SK-N-SH (cell line): Measurements from ENCODE around the gene MAPK9. TPM values are rescaled to one million over a fixed set of nuclear protein-coding genes. Genes with fewer than 3 reads are reported as not detected.

Experiments
- CTCF ChIA-PET: fragments of 300-600, 350-600 bp; formaldehyde crosslinking; extraction: SDS; loops from one replicate; lab custom pipeline; 2021; lab: Yijun Ruan, JAX
- POLR2A ChIA-PET: fragments of 350-600 bp; sonication (Branson Sonifier 250); formaldehyde crosslinking; extraction: SDS; loops from one replicate; lab custom pipeline; 2020; ENCODE audit warnings: antibody characterized with exemption, inconsistent platforms; lab: Yijun Ruan, JAX
- DNase-seq: peaks from one replicate; pipeline ENCODE4 v3.0.0; 2012
- H2AFZ ChIP-seq: fragments of 200-600 bp; sonication (generic); 2 replicates; pipeline ENCODE4 v1.8.1; 2016; ENCODE audit warnings: antibody characterized with exemption, mild to moderate bottlenecking, low read depth
- H3F3A ChIP-seq: fragments of 200-600 bp; sonication (generic); replicated peaks from 2 replicates; pipeline ENCODE3; 2016; ENCODE audit warnings: antibody characterized with exemption, mild to moderate bottlenecking; ENCODE audit not compliant: insufficient read depth
- H3K27ac ChIP-seq, 2 experiments: fragments of 200-500 bp in 1 of 2; fragments of 200-600 bp in 1 of 2; sonication (Bioruptor generic) in 1 of 2; sonication (generic), shearing (Covaris generic) in 1 of 2; 2 replicates each; pipeline versions ENCODE4 v1.5.1 to v1.6.1; 2014 to 2016; ENCODE audit warnings: low read depth in 2 of 2, inconsistent platforms in 1 of 2, low read length in 1 of 2, mild to moderate bottlenecking in 1 of 2, mixed read lengths in 1 of 2
- H3K27me3 ChIP-seq: fragments of 200-600 bp; sonication (generic), shearing (Covaris generic); 2 replicates; pipeline ENCODE4 v1.6.1; 2016; ENCODE audit warnings: mixed run types; ENCODE audit not compliant: insufficient read depth
- H3K36me3 ChIP-seq, 2 experiments: fragments of 200-500 bp in 1 of 2; fragments of 200-600 bp in 1 of 2; sonication (Bioruptor generic) in 1 of 2; sonication (generic) in 1 of 2; replicated peaks in 1 of 2; 2 replicates each; pipeline versions ENCODE3 to v1.5.1; 2014 to 2016; ENCODE audit warnings: low read length in 1 of 2, mild to moderate bottlenecking in 1 of 2; ENCODE audit not compliant: insufficient read depth in 2 of 2, control insufficient read depth in 1 of 2
- H3K4me1 ChIP-seq, 2 experiments: fragments of 200-500 bp in 1 of 2; fragments of 200-600 bp in 1 of 2; sonication (Bioruptor generic) in 1 of 2; sonication (generic), shearing (Covaris generic) in 1 of 2; 2 replicates each; pipeline versions ENCODE4 v1.5.1 to v1.6.1; 2014 to 2016; ENCODE audit warnings: low read depth in 1 of 2, low read length in 1 of 2, mixed run types in 1 of 2; ENCODE audit not compliant: insufficient read depth in 2 of 2, control insufficient read depth in 1 of 2
- H3K4me2 ChIP-seq: fragments of 200-600 bp; sonication (generic), shearing (Covaris generic); 2 replicates; pipeline ENCODE4 v1.6.1; 2017; ENCODE audit warnings: mixed run types
- H3K4me3 ChIP-seq, 2 experiments: fragments of 200-500 bp in 1 of 2; fragments of 200-600 bp in 1 of 2; sonication (Bioruptor generic) in 1 of 2; sonication (generic), shearing (Covaris generic) in 1 of 2; 2 replicates each; pipeline versions ENCODE4 v1.5.1 to v1.8.1; 2014 to 2016; ENCODE audit warnings: low read depth in 2 of 2, inconsistent platforms in 1 of 2, low read length in 1 of 2, mild to moderate bottlenecking in 1 of 2, mixed read lengths in 1 of 2, moderate library complexity in 1 of 2
- H3K79me2 ChIP-seq: fragments of 200-600 bp; sonication (generic); 2 replicates; pipeline ENCODE4 v1.8.1; 2017; ENCODE audit warnings: mild to moderate bottlenecking; ENCODE audit not compliant: insufficient read depth
- H3K9ac ChIP-seq: fragments of 200-600 bp; sonication (generic); 2 replicates; pipeline ENCODE4 v1.6.1; 2017; ENCODE audit warnings: mixed run types
- H3K9me2 ChIP-seq: fragments of 200-600 bp; sonication (generic); 2 replicates; pipeline ENCODE4 v1.6.1; 2017; ENCODE audit warnings: mixed run types
- H3K9me3 ChIP-seq: fragments of 200-600 bp; sonication (generic); 2 replicates; pipeline ENCODE4 v1.6.1; 2017; ENCODE audit warnings: mixed run types, mild to moderate bottlenecking, moderate library complexity
- H4K20me1 ChIP-seq: fragments of 200-600 bp; sonication (generic); 2 replicates; pipeline ENCODE4 v1.6.1; 2017; ENCODE audit warnings: mild to moderate bottlenecking, mixed run types; ENCODE audit not compliant: insufficient read depth
- FOXJ3 ChIP-seq: sonication (generic); formaldehyde crosslinking; IDR thresholded peaks from 2 replicates; pipeline ENCODE4 v1.5.1; 2020; ENCODE audit warnings: mild to moderate bottlenecking, missing genetic modification reagents
- FOXM1 ChIP-seq: IDR thresholded peaks from 2 replicates; pipeline ENCODE4 v1.4.0; 2012; ENCODE audit warnings: low read depth, mild to moderate bottlenecking
- MAX ChIP-seq: IDR thresholded peaks from 2 replicates; pipeline ENCODE4 v1.4.0; 2012; ENCODE audit warnings: low read depth
- NRF1 ChIP-seq: IDR thresholded peaks from 2 replicates; pipeline ENCODE4 v1.6.1; 2012; ENCODE audit warnings: low read depth, mild to moderate bottlenecking, low read length
- POLR2AphosphoS5 ChIP-seq: IDR thresholded peaks from 2 replicates; pipeline ENCODE4 v1.6.1; 2012; ENCODE audit warnings: low read depth, low read length
- RCOR1 ChIP-seq: fragments of 150-350 bp; IDR thresholded peaks from 2 replicates; pipeline ENCODE4 v1.6.1; 2017; ENCODE audit warnings: antibody characterized with exemption, low read length
- USF2 ChIP-seq: fragments of 150-350 bp; IDR thresholded peaks from 2 replicates; pipeline ENCODE4 v1.6.1; 2017; ENCODE audit warnings: antibody characterized with exemption, low read length, low read depth, borderline replicate concordance
- YY1 ChIP-seq: IDR thresholded peaks from 2 replicates; pipeline ENCODE4 v1.4.0; 2012; ENCODE audit warnings: low read depth, mild to moderate bottlenecking
- ZBTB33 ChIP-seq: IDR thresholded peaks from 2 replicates; pipeline ENCODE4 v1.4.0; 2012; ENCODE audit warnings: low read depth, borderline replicate concordance
- WGBS: methylation state at CpG from one replicate; pipeline ENCODE4 v1.1.6; 2017; ENCODE audit warnings: low lambda C conversion rate; 5-methylcytosine and 5-hydroxymethylcytosine counted together
- polyA plus RNA-seq, 3 experiments: library from polyadenylated mRNA; depleted of rRNA; stranded (reverse); fragments of >200 nt; gene quantifications; 2 replicates each; pipeline ENCODE4 v1.2.3, GENCODE V29; 2012

The MAPK9 gene
- polyA plus RNA-seq, 1 of the 3 experiments (the other 2 are of a cell fraction) = 23.9 TPM

GRCh38 chr5:180251887-180252286 lies 40.0 kb downstream of the MAPK9 start:
- no peaks in the 10 kb centered on the region for H3K27me3 ChIP-seq
- H3K79me2 ChIP-seq = no peaks in the 10 kb centered on the region
- TF ChIP-seq FOXJ3 (CRISPR knock-in tag) = no peak
- no peak for TF ChIP-seq NRF1
- TF ChIP-seq FOXM1 = no peak
- TF ChIP-seq, all 33 proteins: peak for 0
- ChIA-PET CTCF (no interaction called here), POLR2A (no interaction called here)
- DNase-seq = no peak
- 88% methylated on average over 7 of the region's 7 CpGs for WGBS
- Histone ChIP-seq H3K9ac (no peak overlapping the region), H3F3A (no peaks in the 10 kb centered on the region), H3K4me3 (no peak overlapping the region), H3K4me2 (no peak overlapping the region), H3K36me3 (peaks cover 22 to 59% of the 10 kb centered on the region in 2 experiments), H2AFZ (no peak overlapping the region), H3K27ac (no peak overlapping the region), H3K9me3 (peaks cover 18% of the 10 kb centered on the region; the same call in 1 of the 2 replicates), H4K20me1 (no peaks in the 10 kb centered on the region), H3K4me1 (peaks cover 0 to 2% of the 10 kb centered on the region in 2 experiments; a peak in 1 of 4 replicates), H3K9me2 (no peaks in the 10 kb centered on the region)

- TF ChIP-seq RCOR1 (no peak), POLR2AphosphoS5 (no peak), YY1 (no peak), ZBTB33 (no peak), MAX (no peak), USF2 (no peak)
- H3K4me2 ChIP-seq = no peak overlapping the region
- H3K4me3 ChIP-seq = no peak overlapping the region
- H3F3A ChIP-seq = no peaks in the 10 kb centered on the region
- H3K9me3 ChIP-seq = peaks cover 15% of the 10 kb centered on the region; the same call in 1 of the 2 replicates
- H3K9ac ChIP-seq = no peak overlapping the region
- POLR2A ChIA-PET = no interaction called here
- no peak for DNase-seq
- H3K27ac ChIP-seq = no peak overlapping the region
- peaks cover 28 to 60% of the 10 kb centered on the region in 2 experiments for H3K36me3 ChIP-seq
- CTCF ChIA-PET = no interaction called here
- no peaks in the 10 kb centered on the region for H3K79me2 ChIP-seq
- peaks cover 0 to 2% of the 10 kb centered on the region in 2 experiments; a peak in 1 of 4 replicates for H3K4me1 ChIP-seq
- no peak overlapping the region for H2AFZ ChIP-seq
- 78% methylated on average over 5 of the region's 9 CpGs for WGBS
- no peaks in the 10 kb centered on the region for H4K20me1 ChIP-seq
- H3K9me2 ChIP-seq = no peaks in the 10 kb centered on the region
- no peaks in the 10 kb centered on the region for H3K27me3 ChIP-seq
Measured at GRCh38 chr5:180251141-180251540, 40.7 kb downstream of the MAPK9 start.
